CD8-positive, alpha-beta memory T cell (primary cell): Measurements from ENCODE around the gene SOCS2. TPM values are rescaled to one million over a fixed set of nuclear protein-coding genes. Genes with fewer than 3 reads are reported as not detected.
"Not testable (repeated sequence)": the region's sequence is repeated elsewhere in the genome, so short reads cannot be mapped to it uniquely, and the experiment has no call there.

Experiments
- CTCF ChIA-PET: fragments of 350-600 bp; sonication (Branson Sonifier 250); formaldehyde crosslinking; loops from one replicate; lab custom pipeline; 2021; ENCODE audit warnings: antibody characterized with exemption; lab: Charles Lee
- POLR2A ChIA-PET: fragments of 350-600 bp; sonication (Branson Sonifier 250); formaldehyde crosslinking; loops from one replicate; lab custom pipeline; 2021; ENCODE audit warnings: antibody characterized with exemption; lab: Charles Lee
- DNase-seq, 5 donors: peaks; one replicate each; pipeline versions ENCODE4 v3.0.0 to v3.0.0-alpha.2; 2020 to 2022; ENCODE audit warnings: mixed read lengths in 1 of 5
- H3K27ac ChIP-seq: one replicate; pipeline ENCODE4 v1.7.0; 2013; ENCODE audit warnings: low read depth, mild to moderate bottlenecking, low read length, moderate library complexity
- H3K27me3 ChIP-seq: 2 replicates; pipeline ENCODE4 v1.7.0; 2013; ENCODE audit warnings: low read length, mild to moderate bottlenecking; ENCODE audit not compliant: insufficient read depth, poor library complexity, severe bottlenecking
- H3K36me3 ChIP-seq: 2 replicates; pipeline ENCODE4 v1.7.0; 2013; ENCODE audit warnings: mild to moderate bottlenecking, low read length, moderate library complexity; ENCODE audit not compliant: insufficient read depth
- H3K4me1 ChIP-seq: 2 replicates; pipeline ENCODE4 v1.7.0; 2013; ENCODE audit warnings: mild to moderate bottlenecking, low read length, moderate library complexity; ENCODE audit not compliant: insufficient read depth
- H3K4me3 ChIP-seq: 2 replicates; pipeline ENCODE4 v1.7.0; 2013; ENCODE audit warnings: mild to moderate bottlenecking, low read length
- H3K9me3 ChIP-seq: 2 replicates; pipeline ENCODE4 v1.7.0; 2013; ENCODE audit warnings: mild to moderate bottlenecking, low read length
- H3K27ac Mint-ChIP-seq, 8 donors: one replicate each; pipeline ENCODE4 v1.8.0; 2020 to 2021; ENCODE audit warnings: mixed read lengths in 8 of 8, mild to moderate bottlenecking in 6 of 8, inconsistent platforms in 3 of 8, moderate library complexity in 3 of 8
- H3K27me3 Mint-ChIP-seq, 2 donors: one replicate each; pipeline ENCODE4 v1.8.0; 2020 to 2021; ENCODE audit warnings: mixed read lengths in 2 of 2, mild to moderate bottlenecking in 1 of 2, moderate library complexity in 1 of 2
- H3K36me3 Mint-ChIP-seq, 3 donors: one replicate each; pipeline ENCODE4 v1.8.0; 2020 to 2021; ENCODE audit warnings: mixed read lengths in 3 of 3, inconsistent platforms in 1 of 3, mild to moderate bottlenecking in 1 of 3
- H3K4me1 Mint-ChIP-seq, 3 donors: one replicate each; pipeline ENCODE4 v1.8.0; 2020 to 2021; ENCODE audit warnings: mixed read lengths in 3 of 3, inconsistent platforms in 1 of 3, mild to moderate bottlenecking in 1 of 3
- H3K4me3 Mint-ChIP-seq, 7 donors: one replicate each; pipeline ENCODE4 v1.8.0; 2020 to 2021; ENCODE audit warnings: mixed read lengths in 7 of 7, mild to moderate bottlenecking in 6 of 7, moderate library complexity in 4 of 7, inconsistent platforms in 2 of 7
- H3K9me3 Mint-ChIP-seq, 5 donors: one replicate each; pipeline ENCODE4 v1.8.0; 2020 to 2022; ENCODE audit warnings: mixed read lengths in 5 of 5, mild to moderate bottlenecking in 3 of 5, moderate library complexity in 2 of 5, inconsistent platforms in 1 of 5
- polyA plus RNA-seq: library from polyadenylated mRNA; unstranded; fragments of 300-500 nt; fragmentation: Illumina TruSeq; gene quantifications from one replicate; pipeline ENCODE4 v1.2.3, GENCODE V29; 2021
- total RNA-seq, 2 experiments: library from RNA; stranded (reverse); gene quantifications; one replicate each; pipeline ENCODE4 v1.2.3, GENCODE V29; 2021

Gene SOCS2
- total and polyA plus RNA-seq, 3 experiments from 2014 or later: 11.6 to 21.7 (median 12.9) TPM

DNA sequence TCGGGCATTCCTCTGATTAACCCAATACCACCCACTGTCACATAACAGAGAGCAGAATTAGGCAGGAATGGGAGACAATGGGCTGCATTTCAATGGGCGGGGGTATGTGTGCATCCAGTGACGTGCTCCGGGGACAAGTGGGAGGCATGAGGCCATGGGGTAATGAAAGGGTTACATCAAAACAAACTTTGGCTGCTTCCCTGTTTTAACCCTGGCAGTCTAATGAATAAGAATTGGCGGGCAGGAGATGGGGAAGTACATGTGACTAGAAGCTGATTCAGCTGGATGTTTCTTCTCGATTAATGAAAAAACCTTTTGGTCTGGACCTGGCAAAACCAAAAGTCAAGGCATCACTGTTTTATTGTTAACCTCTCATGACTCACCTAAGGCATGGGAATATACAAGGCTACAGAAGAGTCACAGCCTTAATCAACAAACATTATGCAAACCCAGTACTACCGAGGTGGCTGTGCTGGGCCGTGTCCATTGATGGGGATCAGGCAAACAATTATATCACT, 44.2 kb downstream of the SOCS2 start:
- Histone ChIP-seq H3K4me3 (no peak overlapping the region), H3K4me1 (no peaks in the 10 kb centered on the region), H3K9me3 (no peaks in the 10 kb centered on the region), H3K27me3 (no peaks in the 10 kb centered on the region), H3K27ac (no peak overlapping the region), H3K36me3 (no peaks in the 10 kb centered on the region)
- H3K4me3 Mint-ChIP-seq: no peak overlapping the region
- no peaks in the 10 kb centered on the region for H3K4me1 Mint-ChIP-seq
- DNase-seq: no peak
- no peaks in the 10 kb centered on the region for H3K36me3 Mint-ChIP-seq
- H3K27ac Mint-ChIP-seq: no peak overlapping the region
- ChIA-PET POLR2A (no interaction called here), CTCF (no interaction called here)
- peaks cover 0 to 4% (median 0%) of the 10 kb centered on the region in 5 donors for H3K9me3 Mint-ChIP-seq
- H3K27me3 Mint-ChIP-seq: peaks cover 8 to 24% of the 10 kb centered on the region in 2 donors

DNA sequence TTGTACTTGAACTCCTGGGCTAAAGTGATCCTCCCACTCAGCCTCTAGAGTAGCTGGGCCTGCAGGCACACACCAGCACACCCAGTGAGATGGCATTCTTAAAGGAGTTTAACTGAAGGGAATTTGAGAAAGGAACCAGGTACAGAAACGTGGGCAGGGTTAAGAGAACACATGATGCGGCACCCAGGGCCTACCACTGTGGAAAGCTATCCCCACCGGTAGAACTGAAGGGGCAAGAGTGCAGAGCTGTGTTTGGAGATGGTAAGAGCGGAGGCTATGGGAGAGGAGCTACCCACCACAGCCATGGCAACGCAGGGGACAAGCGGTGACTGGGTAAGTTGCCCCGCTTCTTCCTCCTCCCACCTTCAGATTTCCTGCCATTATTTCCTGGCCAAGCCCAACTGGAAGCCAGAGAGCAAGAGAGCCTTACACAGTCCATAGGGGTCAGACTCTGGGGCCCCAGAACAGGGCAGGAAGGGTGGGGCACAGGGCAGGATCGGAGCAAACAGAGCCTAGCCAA, 46.5 kb downstream of the SOCS2 start:
- H3K9me3 ChIP-seq: no peaks in the 10 kb centered on the region
- no peaks in the 10 kb centered on the region for H3K27me3 ChIP-seq
- Mint-ChIP-seq H3K27ac (no peak overlapping the region), H3K4me3 (no peak overlapping the region), H3K4me1 (no peaks in the 10 kb centered on the region), H3K27me3 (peaks cover 7 to 15% of the 10 kb centered on the region in 2 donors), H3K36me3 (no peaks in the 10 kb centered on the region), H3K9me3 (peaks cover 0 to 4% (median 0%) of the 10 kb centered on the region in 5 donors)
- no peaks in the 10 kb centered on the region for H3K36me3 ChIP-seq
- DNase-seq: no peak
- H3K4me3 ChIP-seq: no peak overlapping the region
- H3K4me1 ChIP-seq: no peaks in the 10 kb centered on the region
- ChIA-PET POLR2A (no interaction called here), CTCF (no interaction called here)
- no peak overlapping the region for H3K27ac ChIP-seq

DNA sequence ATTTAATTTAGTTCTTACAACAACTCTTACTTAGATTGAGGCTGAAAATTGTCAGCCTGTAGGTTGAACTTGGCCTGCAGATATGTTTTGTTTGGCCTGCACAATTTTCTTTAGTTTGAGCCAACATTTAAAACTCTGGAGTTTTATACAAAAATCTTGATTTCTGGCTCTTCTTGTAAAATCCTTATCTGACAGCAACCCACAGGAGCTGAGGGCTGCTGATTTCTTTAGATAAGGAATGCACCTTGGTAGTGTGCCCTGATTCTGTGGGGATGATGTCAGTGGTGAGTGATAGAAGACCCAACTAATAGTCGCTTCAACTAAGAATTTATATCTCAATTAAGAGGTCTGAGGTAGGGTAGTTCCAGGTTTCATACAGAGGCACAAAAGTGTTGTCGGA, 49.5 kb downstream of the SOCS2 start:
- no peak overlapping the region for H3K27ac Mint-ChIP-seq
- peaks cover 2 to 5% of the 10 kb centered on the region in 2 donors for H3K27me3 Mint-ChIP-seq
- Histone ChIP-seq H3K4me3 (no peak overlapping the region), H3K36me3 (no peaks in the 10 kb centered on the region), H3K9me3 (no peaks in the 10 kb centered on the region), H3K27me3 (no peaks in the 10 kb centered on the region), H3K4me1 (no peaks in the 10 kb centered on the region), H3K27ac (no peak overlapping the region)
- no peak overlapping the region for H3K4me3 Mint-ChIP-seq
- peaks cover 0 to 4% (median 0%) of the 10 kb centered on the region in 5 donors for H3K9me3 Mint-ChIP-seq
- DNase-seq: no peak
- ChIA-PET POLR2A (no interaction called here), CTCF (no interaction called here)
- H3K36me3 Mint-ChIP-seq: no peaks in the 10 kb centered on the region
- H3K4me1 Mint-ChIP-seq: no peaks in the 10 kb centered on the region

DNA sequence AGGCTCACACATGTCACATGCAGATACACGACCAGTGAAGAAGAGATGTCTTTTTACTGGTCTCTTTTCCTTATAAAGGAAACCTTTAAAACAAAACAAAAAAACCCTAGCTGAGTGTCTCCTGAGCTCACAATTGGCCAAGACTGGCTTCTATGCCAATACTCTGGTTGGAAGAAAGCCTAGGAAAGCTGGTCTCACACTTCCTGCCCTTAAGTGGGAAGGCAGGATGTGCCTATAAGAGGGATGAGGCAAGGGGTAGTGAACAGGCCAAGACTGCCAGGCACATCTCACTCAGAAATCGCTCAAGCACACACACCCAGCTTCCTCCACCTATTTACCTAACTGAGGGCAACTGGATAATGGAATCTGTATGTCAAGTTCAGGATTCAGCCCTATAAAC, 50.0 kb downstream of the SOCS2 start:
- peaks cover 0 to 4% (median 0%) of the 10 kb centered on the region in 5 donors for H3K9me3 Mint-ChIP-seq
- H3K4me3 Mint-ChIP-seq: no peak overlapping the region
- Histone ChIP-seq H3K27me3 (no peaks in the 10 kb centered on the region), H3K4me3 (no peak overlapping the region), H3K36me3 (no peaks in the 10 kb centered on the region), H3K27ac (no peak overlapping the region), H3K9me3 (no peaks in the 10 kb centered on the region), H3K4me1 (no peaks in the 10 kb centered on the region)
- POLR2A ChIA-PET: no interaction called here
- no peak for DNase-seq
- H3K4me1 Mint-ChIP-seq: no peaks in the 10 kb centered on the region
- peaks cover 2 to 5% of the 10 kb centered on the region in 2 donors for H3K27me3 Mint-ChIP-seq
- no peaks in the 10 kb centered on the region for H3K36me3 Mint-ChIP-seq
- CTCF ChIA-PET: no interaction called here
- H3K27ac Mint-ChIP-seq: no peak overlapping the region

DNA sequence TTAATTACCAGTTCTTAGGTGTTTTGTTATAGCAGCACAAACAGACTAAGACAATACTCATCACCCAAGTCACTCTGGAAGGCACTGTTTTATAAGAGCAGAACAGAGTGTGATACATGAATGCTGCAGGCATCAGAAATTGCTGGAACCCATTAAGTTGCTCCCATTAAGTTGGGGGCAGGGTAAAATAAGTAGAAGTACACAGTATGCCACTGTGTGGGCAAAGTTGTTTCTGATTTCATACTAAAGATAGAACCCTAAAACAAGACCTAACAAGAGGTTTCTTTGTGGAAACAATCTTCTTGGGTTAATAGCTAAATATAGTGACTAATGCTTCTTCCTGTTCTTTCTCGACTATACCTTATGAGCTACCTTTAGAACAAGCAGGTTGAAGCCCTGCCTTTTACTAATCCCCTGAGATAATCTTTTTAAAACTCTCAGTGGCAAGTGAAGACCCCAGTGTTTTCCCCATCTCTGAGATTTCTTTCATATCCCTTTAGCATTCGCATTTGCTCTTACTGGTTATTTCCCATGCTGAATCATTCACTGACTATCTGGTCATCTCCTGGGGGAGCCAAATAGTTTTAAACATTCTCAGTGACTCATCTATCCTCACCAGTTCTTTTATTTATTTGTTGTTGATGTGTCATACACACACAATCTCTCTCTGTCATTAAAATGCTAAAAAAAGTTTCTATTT, 52.3 kb downstream of the SOCS2 start:
- H3K9me3 Mint-ChIP-seq: no peaks in the 10 kb centered on the region
- peaks cover 3 to 4% of the 10 kb centered on the region in 2 donors for H3K27me3 Mint-ChIP-seq
- H3K36me3 Mint-ChIP-seq: no peaks in the 10 kb centered on the region
- H3K9me3 ChIP-seq: no peaks in the 10 kb centered on the region
- no peak for DNase-seq
- no peak overlapping the region for H3K27ac ChIP-seq
- no peak overlapping the region for H3K4me3 Mint-ChIP-seq
- no peaks in the 10 kb centered on the region for H3K36me3 ChIP-seq
- CTCF ChIA-PET: no interaction called here
- H3K4me1 ChIP-seq: no peaks in the 10 kb centered on the region
- H3K27ac Mint-ChIP-seq: no peak overlapping the region
- H3K4me1 Mint-ChIP-seq: no peaks in the 10 kb centered on the region
- POLR2A ChIA-PET: no interaction called here
- no peaks in the 10 kb centered on the region for H3K27me3 ChIP-seq
- H3K4me3 ChIP-seq: no peak overlapping the region

DNA sequence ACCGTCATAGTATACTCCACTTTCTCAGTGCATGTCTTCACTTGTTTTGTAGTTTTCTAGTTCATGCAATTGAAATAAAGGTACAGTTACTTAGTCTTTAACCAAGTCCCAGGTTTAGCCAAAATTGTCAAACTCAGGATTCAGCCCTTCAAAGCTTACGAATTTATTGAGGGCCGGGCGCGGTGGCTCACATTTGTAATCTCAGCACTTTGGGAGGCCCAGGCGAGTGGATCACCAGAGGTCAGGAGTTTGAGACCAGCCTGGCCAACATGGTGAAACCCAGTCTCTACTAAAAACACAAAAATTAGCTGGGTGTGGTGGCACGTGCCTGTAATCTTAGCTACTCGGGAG, 52.8 kb downstream of the SOCS2 start:
- H3K4me3 ChIP-seq, H3K36me3 Mint-ChIP-seq, H3K9me3 Mint-ChIP-seq, DNase-seq, POLR2A ChIA-PET, H3K4me3 Mint-ChIP-seq, H3K27me3 ChIP-seq, H3K4me1 Mint-ChIP-seq, H3K36me3 ChIP-seq, CTCF ChIA-PET, H3K27me3 Mint-ChIP-seq, H3K4me1 ChIP-seq, H3K27ac ChIP-seq, H3K9me3 ChIP-seq: not testable (repeated sequence)
- H3K27ac Mint-ChIP-seq: peak overlapping the region in 1 of 8 donors; percentile 34

DNA sequence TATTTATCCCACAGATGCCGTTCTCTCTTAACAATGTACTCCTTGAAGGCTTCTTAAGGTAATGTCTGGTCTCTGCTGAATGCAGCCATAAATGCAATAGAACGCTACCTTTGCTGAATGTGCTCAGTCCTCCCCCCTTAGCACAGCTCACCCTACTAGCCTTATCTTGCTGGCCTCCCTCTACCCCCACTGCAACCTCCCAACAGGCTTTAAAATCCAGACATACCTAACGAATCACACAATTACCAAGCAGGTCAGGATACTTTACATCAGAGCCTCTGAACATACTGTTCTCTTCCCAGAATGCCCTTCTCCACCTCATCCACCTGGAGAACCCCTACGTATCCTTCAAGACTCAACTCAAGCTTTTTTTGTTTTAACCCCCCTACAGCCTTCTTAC, 53.7 kb downstream of the SOCS2 start:
- Mint-ChIP-seq H3K4me3 (no peak overlapping the region), H3K36me3 (no peaks in the 10 kb centered on the region), H3K27ac (no peak overlapping the region), H3K9me3 (no peaks in the 10 kb centered on the region), H3K27me3 (peaks cover 2% of the 10 kb centered on the region in 2 donors), H3K4me1 (no peaks in the 10 kb centered on the region)
- H3K27ac ChIP-seq: no peak overlapping the region
- ChIA-PET POLR2A (no interaction called here), CTCF (no interaction called here)
- no peaks in the 10 kb centered on the region for H3K27me3 ChIP-seq
- H3K4me1 ChIP-seq: no peaks in the 10 kb centered on the region
- H3K9me3 ChIP-seq: no peaks in the 10 kb centered on the region
- no peaks in the 10 kb centered on the region for H3K36me3 ChIP-seq
- DNase-seq: no peak
- H3K4me3 ChIP-seq: no peak overlapping the region
